PFSK-1 (cell line): ENCODE results near the gene MOV10.

ENCODE experiments used
- FOXP2 ChIP-seq: optimal IDR thresholded peaks from 2 replicates; pipeline ENCODE3; 2011; ENCODE audit warnings: borderline replicate concordance, control low read depth, inconsistent platforms; ENCODE audit not compliant: insufficient read depth; ENCODE audit errors: extremely low read length, extremely low read depth
- POLR2AphosphoS5 ChIP-seq: IDR thresholded peaks from 2 replicates; pipeline ENCODE4 v1.6.1; 2012; ENCODE audit warnings: low read depth, mild to moderate bottlenecking, control low read depth, low read length, moderate library complexity
- TAF1 ChIP-seq: IDR thresholded peaks from 2 replicates; pipeline ENCODE4 v1.6.1; 2012; ENCODE audit warnings: low read length, control low read depth, borderline replicate concordance; ENCODE audit not compliant: insufficient read depth

DNA sequence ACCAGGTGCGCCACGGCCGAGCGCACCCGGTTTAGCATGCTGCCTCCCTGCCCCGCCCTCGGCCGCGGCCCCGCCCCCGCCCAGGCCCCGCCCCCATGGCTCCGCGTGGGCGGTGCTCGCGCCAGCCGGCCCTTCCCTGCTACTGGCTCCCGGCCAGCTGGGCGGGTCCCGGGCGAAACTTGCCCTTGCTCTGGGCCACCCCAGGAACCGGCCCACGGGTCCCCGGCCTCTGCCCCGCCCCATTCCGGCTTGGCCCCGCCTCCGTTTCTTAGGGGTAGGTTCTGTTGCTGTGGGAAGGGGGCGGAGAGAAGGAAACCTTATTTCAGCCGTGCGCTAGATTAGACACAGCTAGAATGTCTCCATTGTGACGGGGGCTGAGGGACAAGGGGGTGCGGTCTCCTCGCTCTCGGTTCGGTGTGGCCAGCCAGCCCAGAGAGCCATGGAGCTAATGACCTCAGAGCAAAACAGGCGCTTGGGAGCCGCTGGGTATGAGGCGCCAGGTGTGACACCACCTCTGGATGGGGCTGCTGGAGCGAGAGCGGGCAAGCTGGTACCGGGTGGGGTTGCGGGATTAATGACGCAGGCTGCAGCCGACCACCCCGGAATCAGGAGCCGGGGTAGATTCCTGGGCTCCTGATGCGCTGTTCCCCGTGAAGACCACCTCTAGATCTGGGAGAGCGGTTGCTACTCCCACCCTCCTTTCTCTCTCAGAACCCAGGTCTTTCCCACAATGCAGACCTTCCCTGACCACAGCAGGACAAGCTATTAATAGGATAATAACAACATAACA is 41.0 kb downstream of the MOV10 start, which contains the start of gene PPM1J:
- TF ChIP-seq FOXP2 (no peak), POLR2AphosphoS5 (no peak), TAF1 (no peak)
